GM19328 (cell line): ENCODE results near the gene CEP135.
A peak's percentile ranks its signal among the peaks of the same experiment; 100 is the strongest.
"Not testable (repeated sequence)": the region's sequence is repeated elsewhere in the genome, so short reads cannot be mapped to it uniquely, and the experiment has no call there.

Experiments
- ATAC-seq: cut with Tn5 transposase; IDR thresholded peaks from one replicate; pipeline ENCODE4 v1.9.1; 2021; ENCODE audit warnings: mild to moderate bottlenecking, moderate library complexity; ENCODE audit not compliant: unreplicated experiment

The CEP135 gene

DNA sequence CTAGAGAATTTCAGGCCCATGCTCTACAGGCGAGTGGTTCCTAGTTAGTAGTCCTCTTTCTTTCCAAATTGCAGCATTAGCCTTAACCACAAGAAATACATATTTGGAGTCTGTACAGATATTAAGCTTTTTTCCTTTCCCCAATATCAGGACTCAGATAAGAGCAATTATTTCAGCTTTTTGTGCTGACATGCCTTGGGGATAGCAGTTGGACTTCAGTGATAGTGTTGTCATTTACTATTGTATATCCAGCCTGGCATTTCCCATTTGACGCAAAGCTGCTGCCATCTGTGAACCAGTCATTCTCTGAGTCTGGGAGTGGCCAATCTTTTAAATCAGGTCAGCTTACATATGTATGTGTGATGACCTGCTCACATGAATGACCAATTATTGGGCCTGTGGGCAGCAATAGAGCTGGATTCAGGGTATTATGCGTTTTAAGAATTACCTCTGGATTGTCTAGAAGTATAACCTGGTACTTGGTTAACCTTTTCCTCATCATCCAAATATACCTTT is 6.8 kb upstream of the CEP135 start:
- ATAC-seq, result no peak

DNA sequence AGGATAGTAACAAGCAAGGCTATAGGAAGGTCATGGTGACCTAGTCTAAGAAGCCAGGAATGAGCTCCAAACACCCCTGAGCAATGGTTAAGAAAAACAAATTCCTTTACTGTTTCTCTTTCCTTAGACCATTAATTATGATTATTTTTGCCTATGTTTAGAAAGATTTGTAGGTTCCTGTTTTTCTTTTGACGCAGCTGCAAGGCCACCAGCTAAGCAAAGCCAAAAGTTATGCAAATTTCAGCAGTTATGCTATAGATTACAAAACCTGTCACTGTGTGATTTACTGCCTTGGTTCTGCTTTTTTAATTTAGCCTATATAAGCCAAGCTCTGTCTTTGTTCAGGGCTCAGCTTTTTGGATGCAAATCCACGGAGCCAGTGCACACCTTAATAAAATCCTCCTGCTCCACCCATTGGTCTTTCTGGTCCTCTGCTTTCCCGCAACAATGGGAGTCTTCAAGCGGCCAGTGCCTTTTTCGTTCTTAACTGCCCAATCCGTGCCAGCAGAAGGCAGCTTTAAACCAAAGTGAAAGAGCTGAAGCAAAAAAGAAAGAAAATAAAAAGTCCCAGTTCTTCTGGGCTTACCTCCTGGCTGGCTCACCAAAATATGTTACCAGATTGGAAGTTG is 1.4 kb upstream of the CEP135 start:
- peak; percentile 37 for ATAC-seq

DNA sequence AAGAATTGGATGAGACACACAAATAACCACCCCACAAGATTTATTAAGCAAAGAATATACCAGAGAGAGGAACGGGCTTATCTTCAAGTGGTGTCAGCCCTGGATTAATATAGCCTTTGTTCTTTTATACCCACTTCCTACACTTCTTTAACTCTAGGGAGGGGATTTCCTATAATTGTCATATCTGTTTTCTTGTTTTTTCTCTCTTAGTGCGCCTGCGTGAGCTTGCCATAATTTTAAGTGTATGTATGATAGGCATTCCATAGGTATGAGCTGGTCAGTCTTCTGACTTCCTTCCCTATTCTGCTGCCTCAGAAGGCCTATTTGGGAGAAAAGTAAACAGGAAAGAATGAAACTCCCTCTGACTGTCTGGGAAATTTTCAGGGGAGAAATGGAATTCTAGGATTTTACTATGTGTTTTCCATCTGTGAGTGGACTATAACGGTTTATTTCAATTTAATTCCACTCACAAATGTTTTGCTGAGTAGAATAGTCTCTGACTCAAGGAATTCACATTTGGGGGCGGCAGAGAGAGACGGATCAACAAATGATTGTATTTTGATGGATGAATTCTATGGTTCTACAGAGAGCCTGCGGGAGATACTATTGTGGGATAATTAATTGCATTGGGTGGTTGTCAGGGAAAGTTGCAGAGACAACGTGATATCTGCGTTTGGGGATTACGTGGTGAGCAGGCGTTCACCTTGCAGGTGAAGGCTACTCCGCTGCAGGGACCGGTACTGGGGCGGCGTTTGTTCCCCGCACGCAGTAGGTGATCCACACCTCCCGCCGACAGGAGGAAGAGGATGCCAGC is 626 bp upstream of the CEP135 start:
- ATAC-seq, result no peak

DNA sequence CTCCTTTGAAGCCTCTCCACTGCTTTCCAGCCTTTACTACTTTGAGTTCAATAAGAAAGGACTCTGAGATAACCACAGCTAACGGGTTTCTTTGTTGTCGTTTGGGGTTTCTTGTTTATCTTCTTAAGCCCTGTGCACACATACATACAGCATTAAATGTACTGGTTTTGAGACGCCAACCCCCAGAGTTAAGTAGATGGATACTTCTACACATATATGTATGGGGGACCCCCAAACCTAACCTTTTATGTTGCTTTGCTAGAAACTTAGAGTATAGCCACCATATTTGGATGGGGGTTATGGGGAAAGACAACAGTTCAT is 697 bp downstream of the CEP135 start:
- no peak for ATAC-seq

DNA sequence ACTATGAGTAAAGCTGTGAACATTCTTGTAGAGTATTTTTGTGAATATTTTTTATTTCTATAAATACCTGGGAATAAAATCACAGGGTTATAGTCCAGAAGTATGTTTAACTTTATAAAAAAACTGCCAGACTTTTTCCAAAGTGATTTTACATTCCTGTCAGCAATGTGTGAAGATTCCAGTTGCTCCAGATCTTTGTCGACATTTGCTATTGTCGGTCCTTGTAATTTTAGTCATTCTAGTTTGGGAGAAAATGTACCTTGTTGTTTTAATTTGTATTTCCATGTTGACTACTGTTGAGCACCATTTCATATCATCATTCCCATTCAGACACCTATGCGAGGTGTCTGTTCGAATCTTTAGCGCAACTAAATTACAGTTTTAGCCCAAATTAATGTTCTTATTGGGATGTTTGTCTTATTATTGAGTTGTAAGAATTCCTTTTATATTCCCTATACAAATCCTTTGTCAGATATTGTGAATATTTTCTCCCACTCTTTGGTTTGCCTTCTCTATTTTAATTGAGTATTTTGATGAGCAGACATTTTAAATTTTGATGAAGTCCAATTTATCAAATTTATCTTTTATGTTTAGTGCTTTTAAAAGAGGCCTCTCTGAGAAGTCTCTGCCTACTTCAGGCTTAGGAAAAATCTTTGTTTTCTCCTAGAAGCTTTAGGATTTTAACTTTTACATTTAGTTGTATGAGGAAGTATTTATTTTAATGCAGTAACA is 2.6 kb downstream of the CEP135 start:
- ATAC-seq, result no peak

DNA sequence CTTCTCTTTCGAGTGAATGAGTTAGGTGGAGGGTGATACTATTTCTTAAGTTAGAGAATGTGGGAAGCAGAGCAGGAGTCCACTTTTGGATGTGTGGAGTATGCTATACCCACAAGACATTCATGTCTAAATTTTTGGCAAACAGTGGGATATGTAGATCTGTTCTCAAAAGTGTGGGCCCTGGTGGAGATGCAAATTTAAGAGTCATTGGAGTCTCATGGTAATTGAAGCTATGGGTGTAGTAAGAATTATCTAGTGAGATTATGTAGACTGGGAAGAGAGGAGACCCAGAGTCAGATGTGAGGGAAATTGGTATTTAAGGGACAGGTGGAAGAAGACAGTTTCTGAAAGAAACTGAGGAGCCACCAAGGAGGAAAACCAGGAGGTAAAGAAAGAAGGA is 7.0 kb downstream of the CEP135 start:
- ATAC-seq, result no peak

DNA sequence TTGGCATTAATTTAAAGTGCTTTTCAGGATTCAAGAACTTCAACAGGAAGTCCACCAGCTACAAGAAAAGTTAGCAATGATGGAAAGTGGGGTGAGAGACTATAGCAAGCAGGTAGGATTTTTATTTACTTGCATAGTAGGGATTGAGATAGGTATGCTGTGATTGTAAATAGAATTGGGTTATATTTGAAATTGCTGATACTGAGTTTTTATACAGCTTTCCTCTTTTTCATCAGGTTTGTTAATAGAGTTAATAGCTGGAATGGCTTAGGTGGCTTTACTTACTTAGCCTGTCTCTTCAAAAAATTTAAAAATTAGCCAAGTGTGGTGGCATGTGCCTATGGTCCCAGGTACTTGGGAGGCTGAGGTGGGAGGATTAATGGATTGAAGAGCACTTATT is 10.9 kb downstream of the CEP135 start:
- ATAC-seq, result no peak

DNA sequence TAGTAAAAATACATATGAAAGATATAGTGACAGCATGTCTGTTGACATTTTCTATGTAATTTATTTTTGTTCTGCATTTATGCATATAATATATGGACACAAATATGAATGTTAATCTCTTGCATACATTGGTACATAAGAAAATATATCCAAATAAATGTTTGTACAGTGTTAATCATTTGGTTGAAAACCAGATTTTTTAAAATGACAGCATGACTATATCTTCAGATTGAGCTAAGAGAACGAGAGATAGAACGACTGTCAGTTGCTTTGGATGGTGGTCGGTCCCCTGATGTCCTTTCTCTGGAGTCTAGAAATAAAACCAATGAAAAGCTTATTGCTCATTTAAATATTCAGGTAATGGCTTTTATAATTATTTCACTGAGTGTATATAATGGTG is 15.3 kb downstream of the CEP135 start:
- no peak for ATAC-seq

DNA sequence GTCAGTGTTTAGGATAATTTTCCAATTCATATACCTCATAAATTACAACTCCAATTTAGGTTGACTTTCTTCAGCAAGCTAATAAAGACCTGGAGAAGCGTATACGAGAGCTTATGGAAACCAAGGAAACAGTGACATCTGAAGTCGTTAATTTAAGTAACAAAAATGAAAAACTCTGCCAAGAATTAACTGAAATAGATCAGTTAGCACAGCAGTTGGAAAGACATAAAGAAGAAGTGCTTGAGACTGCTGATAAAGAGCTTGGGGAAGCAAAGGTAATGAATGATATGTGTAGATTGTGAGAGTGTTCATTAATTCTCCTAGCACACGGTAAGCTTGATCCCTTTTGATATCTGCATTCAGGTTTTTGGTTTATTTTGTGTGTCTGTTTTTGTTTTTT is 16.8 kb downstream of the CEP135 start:
- ATAC-seq, result no peak

DNA sequence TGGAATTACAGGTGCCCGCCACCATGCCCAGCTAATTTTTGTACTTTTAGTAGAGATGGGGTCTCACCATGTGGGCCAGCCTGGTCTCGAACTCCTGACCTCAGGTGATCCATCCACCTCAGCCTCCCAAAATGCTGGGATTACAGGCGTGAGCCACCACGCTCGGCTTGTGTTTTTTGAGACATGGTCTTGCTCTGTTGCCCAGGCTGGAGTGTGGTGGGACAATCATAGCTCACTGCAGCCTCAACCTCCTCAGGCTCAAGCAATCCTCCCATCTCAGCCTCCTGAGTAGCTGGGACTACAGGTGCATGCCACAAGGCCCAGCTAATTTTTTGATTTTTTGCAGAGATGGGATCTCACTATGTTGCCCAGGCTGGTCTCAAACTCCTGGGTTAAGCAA is 17.6 kb downstream of the CEP135 start:
- not testable (repeated sequence) for ATAC-seq

DNA sequence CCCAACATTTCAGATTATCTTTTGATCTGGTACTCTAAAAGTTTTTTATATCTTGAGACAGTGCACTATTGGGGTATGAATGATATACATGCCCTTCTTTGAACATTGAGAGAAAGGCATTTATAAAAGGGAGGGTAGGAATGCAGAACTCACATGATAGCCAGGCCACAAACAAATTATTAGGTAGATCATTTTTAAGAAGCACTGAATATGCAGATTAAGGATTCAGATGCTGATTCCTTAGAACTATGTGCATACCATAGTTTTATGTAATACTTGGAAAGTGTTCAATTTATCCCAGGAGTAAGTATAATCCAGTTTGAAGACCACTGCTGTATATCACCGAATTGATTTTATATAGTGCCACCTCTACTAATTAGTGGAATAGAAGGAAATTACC is 18.6 kb downstream of the CEP135 start:
- no peak for ATAC-seq

DNA sequence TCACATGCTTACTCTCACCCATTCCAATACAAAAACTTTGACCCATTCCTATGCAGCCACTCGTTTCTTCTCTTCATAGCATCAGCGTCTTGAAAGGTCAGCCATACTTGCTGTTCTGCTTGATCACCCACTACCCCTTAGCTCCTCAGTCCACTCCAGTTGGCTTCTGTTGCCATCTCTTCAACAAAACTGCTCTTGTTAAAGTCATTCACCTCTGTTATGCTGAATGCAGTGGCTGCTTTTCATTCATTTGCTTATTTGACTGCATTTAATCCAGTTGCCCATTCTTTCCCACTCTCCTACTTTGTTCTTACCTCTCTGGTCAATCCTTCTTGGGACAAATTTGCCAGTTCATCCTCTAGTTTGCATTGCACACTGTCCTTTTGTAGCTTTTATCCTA is 24.9 kb downstream of the CEP135 start:
- no peak for ATAC-seq

DNA sequence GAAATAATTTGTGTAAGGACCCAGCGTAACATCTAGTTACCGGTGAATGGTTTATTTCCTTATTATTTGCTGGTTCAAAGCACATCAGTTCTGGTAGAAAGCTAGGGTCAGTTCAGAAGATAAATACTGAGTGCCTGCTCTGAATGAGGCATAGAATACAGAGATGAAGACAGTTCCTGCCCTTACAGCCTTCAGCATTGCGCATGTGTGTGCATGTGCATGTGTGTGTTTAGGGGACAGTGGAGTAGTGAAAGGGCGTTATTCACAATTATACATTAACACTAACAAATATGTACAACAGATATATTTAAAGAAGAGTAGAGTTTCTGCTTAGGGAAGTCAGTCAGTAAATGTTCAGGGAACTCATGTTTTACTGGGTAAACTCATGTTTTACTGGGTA is 29.1 kb downstream of the CEP135 start:
- no peak for ATAC-seq

DNA sequence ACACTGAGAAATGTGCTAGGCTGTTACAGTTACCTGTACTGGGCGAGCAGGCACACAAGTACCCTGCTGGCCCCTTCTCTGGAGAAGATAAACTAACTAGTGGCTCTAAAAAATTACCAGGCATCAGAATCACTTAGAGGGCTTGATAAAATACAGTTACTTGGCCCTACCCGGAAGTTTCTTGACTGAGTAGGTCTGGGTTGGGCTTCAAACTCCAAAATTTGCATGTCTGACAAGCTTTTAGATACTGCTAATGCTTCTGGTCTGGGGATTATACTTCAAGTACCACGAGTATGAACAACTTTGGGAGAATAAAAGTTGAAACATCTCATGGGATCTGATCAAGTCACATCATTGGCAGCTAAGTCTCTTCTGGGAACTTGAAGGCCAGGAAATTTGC is 30.8 kb downstream of the CEP135 start:
- peak; percentile 58 for ATAC-seq

DNA sequence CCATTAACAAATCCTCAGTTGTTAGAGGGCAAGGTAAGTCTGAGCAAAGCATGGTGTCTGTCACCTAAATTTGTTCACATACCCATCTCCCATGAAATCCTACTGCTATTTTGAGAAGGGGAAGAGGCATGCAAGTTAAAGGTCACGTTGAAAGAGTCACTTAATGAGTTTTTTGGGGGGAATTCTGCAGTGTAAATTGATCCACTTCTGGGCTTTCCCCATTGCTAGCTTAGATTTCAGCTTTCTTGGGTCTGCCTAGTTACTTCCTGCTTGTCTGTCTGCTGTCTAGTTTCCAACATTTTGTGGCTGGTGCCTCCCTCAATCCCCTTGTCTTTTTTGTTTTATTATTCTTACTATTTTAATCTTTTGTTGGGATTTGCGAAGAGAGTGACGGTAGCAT is 32.0 kb downstream of the CEP135 start:
- no peak for ATAC-seq

DNA sequence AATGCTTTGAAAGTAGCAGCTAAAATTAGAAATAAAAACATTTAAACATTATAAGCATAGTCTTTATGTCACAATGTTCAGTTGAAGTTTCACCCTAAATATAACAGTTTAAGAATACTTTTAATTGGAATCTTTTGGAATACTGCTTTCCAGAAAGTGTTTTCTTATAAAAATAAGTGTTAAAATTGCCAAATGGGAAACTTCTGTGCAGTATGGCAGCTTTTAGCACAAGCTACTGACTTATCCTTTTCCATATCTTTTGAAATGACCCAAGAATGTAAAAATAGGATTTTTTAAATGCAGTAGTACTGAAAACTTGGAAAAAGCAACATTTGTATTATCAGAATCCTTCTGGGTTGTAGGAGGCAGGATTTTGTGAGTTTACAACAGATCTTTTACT is 34.2 kb downstream of the CEP135 start:
- no peak for ATAC-seq

DNA sequence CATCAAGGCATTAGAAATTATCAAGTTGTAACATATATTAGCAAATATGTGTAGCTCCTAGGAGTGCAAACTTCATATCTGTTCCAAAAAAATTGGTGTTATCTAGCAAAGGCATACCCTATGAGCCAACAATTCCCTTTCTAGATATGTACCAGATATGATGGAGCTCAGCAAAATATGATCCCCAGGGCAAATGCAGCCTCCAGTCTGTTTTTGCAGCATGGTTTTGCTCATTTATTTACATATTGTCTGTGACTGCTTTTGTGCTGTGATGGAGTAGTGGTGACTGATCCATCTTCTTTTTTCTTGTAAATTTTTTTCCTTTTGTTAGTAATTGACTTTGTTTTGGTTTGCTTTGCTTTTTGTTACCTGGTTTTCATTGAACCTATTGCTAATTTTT is 41.0 kb downstream of the CEP135 start:
- ATAC-seq, result no peak

DNA sequence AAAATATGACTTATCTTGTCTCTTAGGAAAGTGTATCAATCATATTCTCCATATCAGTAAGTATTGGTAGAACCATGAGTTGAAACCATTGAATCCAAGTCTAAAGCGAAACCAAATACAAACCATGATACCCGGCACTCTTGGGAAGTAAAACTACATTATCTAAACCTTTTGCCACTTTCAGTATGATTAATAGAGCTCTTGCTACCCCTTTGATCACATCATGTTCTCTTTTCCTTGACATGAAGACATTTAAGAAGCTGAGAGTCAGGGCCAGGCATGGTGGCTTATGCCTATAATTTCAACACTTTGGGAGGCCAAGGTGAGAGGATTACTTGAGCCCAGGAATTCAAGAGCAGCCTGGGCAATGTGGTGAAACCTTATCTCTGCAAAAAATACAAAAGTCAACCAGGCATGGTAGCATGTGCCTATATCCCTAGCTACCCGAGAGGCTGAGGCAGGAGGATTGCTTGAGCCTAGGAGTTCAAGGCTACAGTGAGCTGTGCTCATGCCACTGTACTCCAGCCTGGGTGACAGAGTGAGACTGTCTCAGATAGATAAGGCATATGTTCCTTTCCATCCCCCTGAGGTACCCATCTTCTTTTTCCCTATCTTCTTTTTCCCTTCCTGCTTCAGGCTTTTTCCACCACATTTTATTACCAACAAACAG is 45.4 kb downstream of the CEP135 start:
- peak; percentile 55 for ATAC-seq

DNA sequence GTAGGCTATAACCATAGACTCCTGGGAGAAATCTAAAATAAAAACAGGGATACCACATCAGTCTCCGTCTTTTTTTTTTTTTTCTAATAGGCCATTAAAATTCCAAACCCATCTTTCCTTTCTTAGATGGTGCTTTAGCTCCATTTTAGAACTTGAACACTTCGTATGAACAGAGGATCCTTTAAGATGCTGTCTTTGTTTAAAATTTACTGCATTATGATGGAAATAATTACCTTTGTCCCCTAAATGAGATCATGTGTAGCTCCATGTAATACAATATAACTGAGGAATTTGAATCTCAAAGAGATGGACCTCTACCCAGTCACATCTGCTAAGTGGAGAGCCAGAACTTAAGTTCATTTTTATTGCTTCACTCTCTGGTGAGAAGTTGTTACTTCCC is 47.9 kb downstream of the CEP135 start:
- ATAC-seq, result no peak

DNA sequence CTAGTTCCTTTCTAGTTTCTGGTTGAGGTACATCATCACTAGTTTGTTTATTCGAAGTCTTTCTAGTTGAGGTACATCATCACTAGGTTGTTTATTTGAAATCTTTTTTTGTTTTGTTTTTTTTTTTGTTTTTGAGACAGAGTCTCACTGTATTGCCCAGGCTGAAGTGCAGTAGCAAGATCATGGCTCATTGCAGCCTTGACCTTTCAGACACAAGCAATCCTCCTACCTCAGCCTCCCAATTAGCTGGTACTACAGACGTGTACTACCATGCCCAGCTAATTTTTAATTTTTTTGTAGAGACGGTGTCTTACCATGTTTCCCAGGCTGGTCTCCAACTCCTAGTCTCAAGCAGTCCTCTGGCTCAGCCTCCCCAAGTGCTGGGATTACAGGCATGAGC is 54.9 kb downstream of the CEP135 start:
- ATAC-seq, result no peak

DNA sequence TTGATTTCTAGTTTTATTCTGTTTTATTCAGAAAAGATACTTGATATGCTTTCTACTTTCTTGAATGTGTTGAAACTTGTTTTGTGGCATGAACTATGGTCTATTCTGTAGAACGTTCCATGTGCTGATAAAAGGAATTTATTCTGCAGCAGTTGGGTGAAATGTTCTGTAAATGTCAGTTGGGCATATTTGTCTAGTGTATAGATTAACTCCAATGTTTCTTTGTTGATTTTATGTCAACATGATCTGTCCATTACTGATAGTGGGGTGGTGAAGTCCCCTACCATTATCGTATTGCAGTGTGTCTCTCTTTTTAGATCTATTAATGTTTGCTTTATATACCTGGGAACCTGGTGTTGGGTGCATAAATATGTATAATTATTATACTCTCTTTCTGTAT is 55.5 kb downstream of the CEP135 start:
- ATAC-seq, result no peak
